Smooth muscle cell (in vitro differentiated cells): ENCODE data around the gene ASTN1. TPM values are rescaled to one million over a fixed set of nuclear protein-coding genes. Genes with fewer than 3 reads are reported as not detected.

Experiments
- DNase-seq: peaks from one replicate; lab custom pipeline; 2025; ENCODE audit not compliant: unreplicated experiment; lab: John Stamatoyannopoulos, UW
- H2AFZ ChIP-seq: fragments of 200-600 bp; sonication (generic); 2 replicates; pipeline ENCODE4 v1.6.0; 2016; ENCODE audit warnings: antibody characterized with exemption, low read depth, mild to moderate bottlenecking
- H3F3A ChIP-seq: fragments of 200-600 bp; sonication (generic); 2 replicates; pipeline ENCODE4 v1.6.0; 2017; ENCODE audit warnings: antibody characterized with exemption, low read depth
- H3K27ac ChIP-seq: fragments of 200-600 bp; sonication (generic); 2 replicates; pipeline ENCODE4 v1.5.1; 2016; ENCODE audit warnings: low read depth, mild to moderate bottlenecking
- H3K27me3 ChIP-seq: fragments of 200-600 bp; sonication (generic); 2 replicates; pipeline ENCODE4 v1.6.1; 2016; ENCODE audit warnings: low read depth, mild to moderate bottlenecking
- H3K36me3 ChIP-seq: fragments of 200-600 bp; sonication (generic); 2 replicates; pipeline ENCODE4 v1.5.1; 2016; ENCODE audit warnings: low read depth
- H3K4me1 ChIP-seq: fragments of 200-600 bp; sonication (generic); 2 replicates; pipeline ENCODE4 v1.5.1; 2016; ENCODE audit warnings: low read depth
- H3K4me2 ChIP-seq: fragments of 200-600 bp; sonication (generic); 2 replicates; pipeline ENCODE4 v1.6.0; 2016; ENCODE audit warnings: mild to moderate bottlenecking
- H3K4me3 ChIP-seq: fragments of 200-600 bp; sonication (generic); 2 replicates; pipeline ENCODE4 v1.5.1; 2016; ENCODE audit warnings: mild to moderate bottlenecking
- H3K79me2 ChIP-seq: fragments of 200-600 bp; sonication (generic); 2 replicates; pipeline ENCODE4 v1.6.0; 2016; ENCODE audit warnings: low read depth, mild to moderate bottlenecking
- H3K9ac ChIP-seq: fragments of 200-600 bp; sonication (generic); 2 replicates; pipeline ENCODE4 v1.6.0; 2016; ENCODE audit warnings: low read depth
- H3K9me3 ChIP-seq: fragments of 200-600 bp; sonication (generic); replicated peaks from 2 replicates; pipeline ENCODE4 v1.5.1; 2016; ENCODE audit warnings: low read depth
- H4K20me1 ChIP-seq: fragments of 200-600 bp; sonication (generic); 2 replicates; pipeline ENCODE4 v1.6.0; 2016; ENCODE audit warnings: low read depth
- WGBS: methylation state at CpG from one replicate; pipeline ENCODE4 v1.1.7; 2016; ENCODE audit warnings: low lambda C conversion rate; 5-methylcytosine and 5-hydroxymethylcytosine counted together
- polyA plus RNA-seq: library from polyadenylated mRNA; unstranded; fragments of >200 nt; fragmentation: Nextera tagmentation; extraction: Ambion mirVana; gene quantifications from 2 replicates; pipeline ENCODE4 v1.2.1, GENCODE V29; 2016
- total RNA-seq: library from RNA; depleted of rRNA; stranded (reverse); fragments of >200 nt; gene quantifications from 2 replicates; pipeline ENCODE4 v1.2.3, GENCODE V29; 2014
- TF ChIP-seq, protein P1 (sequence below): fragments of 200-600 bp; sonication (generic); IDR thresholded peaks from 2 replicates; pipeline ENCODE4 v1.5.1; 2017; ENCODE audit warnings: borderline replicate concordance, mild to moderate bottlenecking, antibody characterized with exemption; ENCODE audit not compliant: insufficient read depth, poor library complexity, severe bottlenecking

ASTN1 gene
- total and polyA plus RNA-seq, 2 experiments from 2014 or later: 0.04 TPM; not detected in 1

GRCh38 chr1:176888471-176889032 lies 276.0 kb downstream of the ASTN1 start:
- Histone ChIP-seq H3K4me3 (no peak overlapping the region), H3F3A (no peaks in the 10 kb centered on the region), H3K9me3 (no peaks in the 10 kb centered on the region), H4K20me1 (no peaks in the 10 kb centered on the region), H2AFZ (no peak overlapping the region), H3K4me1 (no peaks in the 10 kb centered on the region), H3K4me2 (no peak overlapping the region), H3K79me2 (no peaks in the 10 kb centered on the region), H3K9ac (no peak overlapping the region), H3K27me3 (peaks cover 64% of the 10 kb centered on the region), H3K36me3 (no peaks in the 10 kb centered on the region), H3K27ac (no peak overlapping the region)
- TF ChIP-seq, protein P1, sequence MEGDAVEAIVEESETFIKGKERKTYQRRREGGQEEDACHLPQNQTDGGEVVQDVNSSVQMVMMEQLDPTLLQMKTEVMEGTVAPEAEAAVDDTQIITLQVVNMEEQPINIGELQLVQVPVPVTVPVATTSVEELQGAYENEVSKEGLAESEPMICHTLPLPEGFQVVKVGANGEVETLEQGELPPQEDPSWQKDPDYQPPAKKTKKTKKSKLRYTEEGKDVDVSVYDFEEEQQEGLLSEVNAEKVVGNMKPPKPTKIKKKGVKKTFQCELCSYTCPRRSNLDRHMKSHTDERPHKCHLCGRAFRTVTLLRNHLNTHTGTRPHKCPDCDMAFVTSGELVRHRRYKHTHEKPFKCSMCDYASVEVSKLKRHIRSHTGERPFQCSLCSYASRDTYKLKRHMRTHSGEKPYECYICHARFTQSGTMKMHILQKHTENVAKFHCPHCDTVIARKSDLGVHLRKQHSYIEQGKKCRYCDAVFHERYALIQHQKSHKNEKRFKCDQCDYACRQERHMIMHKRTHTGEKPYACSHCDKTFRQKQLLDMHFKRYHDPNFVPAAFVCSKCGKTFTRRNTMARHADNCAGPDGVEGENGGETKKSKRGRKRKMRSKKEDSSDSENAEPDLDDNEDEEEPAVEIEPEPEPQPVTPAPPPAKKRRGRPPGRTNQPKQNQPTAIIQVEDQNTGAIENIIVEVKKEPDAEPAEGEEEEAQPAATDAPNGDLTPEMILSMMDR: no peak
- no peak for DNase-seq
- 87% methylated on average over 3 of the region's 3 CpGs for WGBS

GRCh38 chr1:176885751-176886150 lies 278.8 kb downstream of the ASTN1 start:
- Histone ChIP-seq H3F3A (no peaks in the 10 kb centered on the region), H3K4me3 (no peak overlapping the region), H3K36me3 (no peaks in the 10 kb centered on the region), H3K27me3 (peaks cover 71% of the 10 kb centered on the region), H3K4me2 (no peak overlapping the region), H3K79me2 (no peaks in the 10 kb centered on the region), H4K20me1 (no peaks in the 10 kb centered on the region), H3K27ac (no peak overlapping the region), H2AFZ (no peak overlapping the region), H3K9me3 (no peaks in the 10 kb centered on the region), H3K9ac (no peak overlapping the region), H3K4me1 (peaks cover 1% of the 10 kb centered on the region)
- TF ChIP-seq, protein P1: no peak
- DNase-seq: no peak
- WGBS: 56% methylated on average over 2 of the region's 2 CpGs

GRCh38 chr1:176885341-176885740 lies 279.2 kb downstream of the ASTN1 start:
- Histone ChIP-seq H3K4me2 (no peak overlapping the region), H3K36me3 (no peaks in the 10 kb centered on the region), H3K4me3 (no peak overlapping the region), H2AFZ (no peak overlapping the region), H3K79me2 (no peaks in the 10 kb centered on the region), H4K20me1 (no peaks in the 10 kb centered on the region), H3F3A (no peaks in the 10 kb centered on the region), H3K27me3 (peaks cover 70% of the 10 kb centered on the region), H3K27ac (no peak overlapping the region), H3K9ac (no peak overlapping the region), H3K9me3 (no peaks in the 10 kb centered on the region), H3K4me1 (peaks cover 5% of the 10 kb centered on the region)
- WGBS: 71% methylated on average over 3 of the region's 3 CpGs
- TF ChIP-seq, protein P1: no peak
- DNase-seq: no peak

- Histone ChIP-seq H3K9ac (no peak overlapping the region), H2AFZ (no peak overlapping the region), H3K79me2 (no peaks in the 10 kb centered on the region), H3K9me3 (no peaks in the 10 kb centered on the region), H3F3A (no peaks in the 10 kb centered on the region), H3K4me2 (no peak overlapping the region), H3K27ac (no peak overlapping the region), H3K4me3 (no peak overlapping the region), H4K20me1 (no peaks in the 10 kb centered on the region), H3K36me3 (no peaks in the 10 kb centered on the region), H3K27me3 (peaks cover 66% of the 10 kb centered on the region), H3K4me1 (peaks cover 7% of the 10 kb centered on the region)
- no peak for DNase-seq
- TF ChIP-seq, protein P1: no peak
- WGBS: 91% methylated on average over 1 of the region's 1 CpG
These were observed 279.6 kb downstream of the ASTN1 start for GRCh38 chr1:176884911-176885310.
